Central memory CD8-positive, alpha-beta T cell (primary cell): Measurements from ENCODE around the gene ACP6.

Experiments
- ATAC-seq: fragments of 150-1000 bp; cut with Tn5 transposase; replicated peaks from 2 replicates; pipeline ENCODE4 v1.10.0; 2022; ENCODE audit warnings: mild to moderate bottlenecking, moderate FRiP score, moderate number of reproducible peaks; ENCODE audit not compliant: poor library complexity, severe bottlenecking; ENCODE audit errors: extremely low read depth
- DNase-seq, 2 donors: peaks; one replicate each; pipeline ENCODE4 v3.0.0; 2021; ENCODE audit warnings: low spot score in 2 of 2
- H3K27ac Mint-ChIP-seq: one replicate; pipeline ENCODE4 v1.8.0; 2022; ENCODE audit warnings: low read depth, mild to moderate bottlenecking, moderate library complexity, mixed read lengths
- H3K27me3 Mint-ChIP-seq: one replicate; pipeline ENCODE4 v1.8.0; 2022; ENCODE audit warnings: mixed read lengths
- H3K36me3 Mint-ChIP-seq: one replicate; pipeline ENCODE4 v1.8.0; 2022; ENCODE audit warnings: mild to moderate bottlenecking, moderate library complexity, mixed read lengths; ENCODE audit not compliant: insufficient read depth
- H3K4me1 Mint-ChIP-seq: one replicate; pipeline ENCODE4 v1.8.0; 2022; ENCODE audit warnings: mixed read lengths
- H3K4me3 Mint-ChIP-seq: one replicate; pipeline ENCODE4 v1.8.0; 2022; ENCODE audit warnings: mild to moderate bottlenecking, moderate library complexity, mixed read lengths
- H3K9me3 Mint-ChIP-seq: one replicate; pipeline ENCODE4 v1.8.0; 2022; ENCODE audit warnings: mixed read lengths

Gene ACP6

DNA sequence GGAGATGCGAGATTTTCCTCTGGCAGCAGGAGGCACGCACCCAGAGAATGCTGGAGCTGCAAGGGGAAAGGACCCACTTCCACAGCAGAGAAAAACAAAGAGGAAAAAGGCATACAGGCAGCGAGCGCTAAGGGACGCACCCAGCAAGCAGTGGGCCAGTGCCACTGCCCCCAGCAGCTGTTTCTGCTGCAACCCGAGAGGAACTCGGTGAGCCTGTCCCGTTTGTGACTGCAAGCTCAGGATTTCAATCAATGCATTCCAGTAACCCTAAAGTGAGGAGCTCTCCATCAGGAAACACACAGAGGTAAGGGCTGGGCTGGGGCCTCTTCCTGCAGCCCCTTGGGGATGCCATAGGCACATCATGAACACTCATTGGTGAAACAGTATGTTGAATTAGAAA, 58.7 kb downstream of the ACP6 start:
- Mint-ChIP-seq H3K4me3 (no peak overlapping the region), H3K27ac (no peak overlapping the region)
- no peak for ATAC-seq

DNA sequence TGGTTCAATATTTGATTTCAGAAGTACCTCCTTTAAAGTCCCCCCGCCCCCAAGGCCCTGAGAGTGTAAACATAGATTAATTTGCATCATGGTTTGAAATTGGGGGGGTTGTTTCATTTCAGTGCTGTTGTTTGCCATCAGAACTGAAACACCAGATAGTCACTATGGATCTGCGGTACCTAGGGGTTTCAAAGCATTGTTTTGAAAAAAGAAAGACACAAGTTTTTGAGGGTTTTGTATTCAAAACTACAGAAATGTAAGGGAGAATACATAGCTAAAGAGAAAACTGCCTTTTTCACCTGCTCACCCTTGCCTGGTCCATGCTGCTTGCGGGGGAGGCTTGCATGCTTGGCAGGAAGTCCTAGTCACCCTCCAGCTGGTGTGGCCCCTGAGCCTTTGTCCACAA, 59.3 kb downstream of the ACP6 start:
- H3K36me3 Mint-ChIP-seq, result peaks cover 1% of the 10 kb centered on the region

More for the DNA sequence above, 58.7 kb downstream of the ACP6 start:
- H3K4me1 Mint-ChIP-seq, result no peaks in the 10 kb centered on the region
- no peaks in the 10 kb centered on the region for H3K27me3 Mint-ChIP-seq
- DNase-seq, result no peak
- H3K9me3 Mint-ChIP-seq, result no peaks in the 10 kb centered on the region
- peaks cover 1% of the 10 kb centered on the region for H3K36me3 Mint-ChIP-seq

DNA sequence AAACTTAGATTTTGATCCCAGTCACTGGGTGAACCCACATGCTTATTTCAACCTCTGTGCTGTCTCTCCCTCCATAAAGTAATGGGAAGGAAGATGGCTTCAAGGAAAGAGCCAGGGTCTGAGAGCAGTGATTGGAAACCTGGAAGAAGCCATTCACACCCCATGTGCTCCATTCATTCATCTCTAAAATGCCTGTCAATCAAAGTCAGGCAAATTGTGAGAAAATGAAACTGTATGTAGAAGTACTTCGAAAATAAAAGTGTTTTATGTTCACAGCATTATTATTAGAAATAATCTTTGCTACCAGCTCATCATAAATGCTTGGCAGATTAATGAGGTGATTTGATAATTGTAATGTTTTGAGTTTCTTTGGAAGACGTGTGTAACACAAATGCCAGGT, 61.0 kb downstream of the ACP6 start:
- Mint-ChIP-seq H3K4me3 (no peak overlapping the region), H3K27me3 (no peaks in the 10 kb centered on the region), H3K4me1 (no peaks in the 10 kb centered on the region), H3K27ac (no peak overlapping the region), H3K36me3 (peaks cover 1% of the 10 kb centered on the region), H3K9me3 (no peaks in the 10 kb centered on the region)
- DNase-seq (no peak), ATAC-seq (no peak)

More for the DNA sequence above, 59.3 kb downstream of the ACP6 start:
- H3K4me1 Mint-ChIP-seq, result no peaks in the 10 kb centered on the region
- H3K4me3 Mint-ChIP-seq, result no peak overlapping the region
- no peak overlapping the region for H3K27ac Mint-ChIP-seq
- DNase-seq (no peak), ATAC-seq (no peak)
- no peaks in the 10 kb centered on the region for H3K27me3 Mint-ChIP-seq
- H3K9me3 Mint-ChIP-seq, result no peaks in the 10 kb centered on the region

DNA sequence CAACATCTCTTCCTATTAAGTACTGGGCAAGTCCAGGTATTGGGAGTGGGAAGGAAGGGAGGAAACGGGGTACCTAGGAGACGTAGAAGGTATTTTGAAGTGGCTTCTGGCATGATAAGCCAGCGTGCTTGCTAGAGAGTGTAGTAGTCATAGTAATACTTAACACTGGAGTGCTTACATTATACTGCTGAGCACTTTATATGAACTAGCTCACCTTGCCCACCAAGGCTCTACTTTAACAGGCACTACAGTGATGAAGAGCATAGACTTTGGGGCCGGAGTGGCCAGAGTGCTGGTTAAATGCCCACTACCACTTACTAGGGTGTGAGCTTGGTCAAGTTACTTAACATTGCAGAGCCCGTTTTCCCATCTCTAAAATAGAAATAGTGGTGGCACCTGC, 61.7 kb downstream of the ACP6 start:
- peaks cover 1% of the 10 kb centered on the region for H3K36me3 Mint-ChIP-seq
- H3K27ac Mint-ChIP-seq, result no peak overlapping the region

DNA sequence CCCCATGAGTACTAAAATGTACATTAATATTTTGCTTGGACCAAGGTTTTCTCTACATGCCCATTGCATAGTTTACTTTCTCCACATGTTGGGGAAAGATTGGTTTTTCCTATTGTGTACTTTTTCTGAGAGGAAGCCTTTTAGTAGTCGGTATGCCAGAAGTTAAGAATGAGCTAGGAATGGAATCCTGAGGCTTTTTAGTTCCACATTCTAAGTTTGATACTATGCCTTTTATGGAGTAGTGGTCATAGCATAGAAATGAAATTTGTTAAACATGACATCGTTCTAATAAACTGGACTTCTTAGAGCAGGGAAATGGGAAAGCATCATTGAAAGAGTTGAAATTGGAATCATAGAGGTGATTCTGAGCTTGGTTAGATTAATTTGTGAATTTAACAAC, 64.7 kb downstream of the ACP6 start:
- Mint-ChIP-seq H3K4me1 (peaks cover 9% of the 10 kb centered on the region), H3K9me3 (no peaks in the 10 kb centered on the region), H3K36me3 (no peaks in the 10 kb centered on the region), H3K4me3 (no peak overlapping the region), H3K27me3 (no peaks in the 10 kb centered on the region), H3K27ac (no peak overlapping the region)
- DNase-seq (no peak), ATAC-seq (no peak)

More for the DNA sequence above, 61.7 kb downstream of the ACP6 start:
- no peaks in the 10 kb centered on the region for H3K9me3 Mint-ChIP-seq
- ATAC-seq, result no peak
- no peaks in the 10 kb centered on the region for H3K27me3 Mint-ChIP-seq
- H3K4me1 Mint-ChIP-seq, result no peaks in the 10 kb centered on the region
- no peak for DNase-seq
- no peak overlapping the region for H3K4me3 Mint-ChIP-seq

DNA sequence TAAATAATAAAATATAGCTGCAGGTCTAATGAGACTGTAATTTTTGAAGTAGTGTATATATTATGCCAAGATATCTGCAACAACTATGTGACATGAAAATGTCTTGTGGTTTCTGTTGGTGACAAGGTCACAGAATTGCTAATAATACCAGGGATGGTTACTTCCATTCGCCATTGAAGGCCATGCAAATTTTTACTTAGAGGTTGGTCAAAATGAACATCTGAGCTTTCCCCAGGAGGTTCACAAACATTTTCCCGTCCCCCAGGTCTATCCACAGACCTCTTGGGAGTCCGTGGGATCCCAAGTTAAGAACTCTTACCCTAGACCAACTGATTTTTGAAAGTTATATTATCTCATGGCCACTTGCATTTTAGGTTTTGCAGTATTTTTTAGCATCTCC, 66.3 kb downstream of the ACP6 start:
- H3K9me3 Mint-ChIP-seq, result no peaks in the 10 kb centered on the region
- no peak overlapping the region for H3K27ac Mint-ChIP-seq
- DNase-seq (no peak), ATAC-seq (no peak)
- peaks cover 16% of the 10 kb centered on the region for H3K4me1 Mint-ChIP-seq
- no peak overlapping the region for H3K4me3 Mint-ChIP-seq
- no peaks in the 10 kb centered on the region for H3K27me3 Mint-ChIP-seq
- H3K36me3 Mint-ChIP-seq, result peaks cover 2% of the 10 kb centered on the region

DNA sequence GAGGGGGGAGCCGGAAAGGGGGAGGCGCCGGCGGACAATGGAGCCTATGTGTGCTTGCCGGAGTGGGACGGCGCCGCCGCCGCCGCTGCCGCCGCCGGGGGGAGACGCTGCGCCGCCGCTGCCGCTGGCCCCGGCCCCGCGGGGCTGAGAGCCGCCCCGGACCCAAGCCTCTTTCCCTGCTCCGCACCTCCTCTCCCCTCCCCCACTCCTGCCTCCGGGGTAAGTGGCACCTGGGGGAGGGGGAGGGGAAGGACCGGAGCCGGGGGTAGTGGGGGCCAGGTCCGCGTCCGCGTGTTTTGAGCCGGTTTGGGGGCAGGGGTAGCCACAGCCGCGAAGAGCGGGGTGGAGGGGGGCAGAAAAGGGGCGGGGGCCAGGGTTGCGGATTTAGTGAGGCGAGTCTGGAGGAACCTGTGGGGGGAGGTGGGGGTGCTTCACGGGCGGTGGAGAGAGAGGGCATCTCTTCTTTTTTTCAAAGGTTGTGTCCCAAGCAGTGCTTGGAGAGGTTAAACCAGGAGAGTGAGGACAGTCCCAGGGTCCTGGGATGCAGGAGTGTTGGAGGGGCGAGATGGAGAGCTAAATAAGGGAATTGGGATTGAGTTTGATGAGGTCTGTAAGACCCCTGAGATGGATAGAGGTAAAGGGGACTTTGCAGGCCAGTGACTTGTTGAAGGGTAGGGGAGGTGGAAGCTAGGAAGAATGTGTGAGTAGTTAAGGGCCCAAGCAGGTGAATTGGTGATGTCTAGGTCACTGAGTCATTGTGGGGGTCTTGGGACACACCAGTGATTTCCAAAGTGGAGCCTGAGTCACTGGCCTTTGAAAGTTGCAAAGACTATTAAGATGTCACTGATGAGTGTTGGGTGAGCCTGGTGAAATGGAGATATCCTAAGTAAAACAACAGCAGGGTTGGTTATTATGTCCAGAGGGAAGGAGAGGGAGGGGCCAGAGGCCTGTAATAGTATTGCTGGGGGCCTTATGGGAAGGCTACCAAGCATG, 69.9 kb downstream of the ACP6 start:
- peaks cover 23% of the 10 kb centered on the region for H3K4me1 Mint-ChIP-seq
- DNase-seq (no peak), ATAC-seq (no peak)
- H3K36me3 Mint-ChIP-seq, result peaks cover 4% of the 10 kb centered on the region
- H3K27me3 Mint-ChIP-seq, result no peaks in the 10 kb centered on the region
- peak overlapping the region; percentile 86 for H3K4me3 Mint-ChIP-seq
- H3K9me3 Mint-ChIP-seq, result no peaks in the 10 kb centered on the region
- H3K27ac Mint-ChIP-seq, result peak overlapping the region; percentile 4

DNA sequence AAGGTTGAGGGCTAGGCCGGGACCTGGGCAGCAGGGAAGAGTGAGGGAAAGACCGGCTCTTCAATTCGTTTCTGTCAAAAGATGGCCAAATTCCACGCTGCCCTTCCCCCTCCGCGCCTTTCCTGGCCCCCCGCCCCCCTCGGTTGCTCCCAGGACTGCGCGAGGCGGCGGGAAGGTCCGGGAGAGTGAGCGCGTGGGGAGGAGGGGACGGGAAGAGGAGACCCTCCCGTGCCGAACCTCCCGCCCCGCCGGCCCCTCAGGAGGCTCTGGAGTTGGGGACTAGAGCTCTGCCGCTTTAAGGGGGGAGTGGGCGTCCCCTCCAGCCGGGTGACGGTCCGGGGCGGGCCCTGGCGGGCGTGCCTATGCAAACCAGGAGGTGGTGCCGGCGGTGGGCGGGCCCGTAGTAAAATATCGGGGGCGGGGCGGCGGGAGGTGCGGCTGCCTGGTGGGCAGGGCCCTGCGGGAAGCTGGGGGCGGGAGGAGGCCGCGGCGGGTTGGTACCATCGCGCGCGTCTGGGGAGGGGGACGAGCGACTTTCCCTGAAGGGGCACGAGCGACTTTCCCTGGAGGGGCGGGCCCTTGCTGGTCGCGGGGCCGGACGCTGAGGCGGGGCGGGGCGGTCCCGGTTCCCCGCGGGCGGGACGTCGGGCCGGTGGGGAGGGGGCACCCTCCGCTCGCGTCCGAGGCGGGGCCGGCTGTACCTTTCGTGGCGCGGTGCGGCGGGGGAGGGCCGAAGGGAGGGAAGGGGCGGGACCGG, 70.8 kb downstream of the ACP6 start:
- Mint-ChIP-seq H3K4me1 (peaks cover 23% of the 10 kb centered on the region), H3K9me3 (no peaks in the 10 kb centered on the region), H3K36me3 (peaks cover 4% of the 10 kb centered on the region), H3K27me3 (no peaks in the 10 kb centered on the region), H3K4me3 (peak overlapping the region; percentile 86), H3K27ac (peak overlapping the region; percentile 29)
- DNase-seq (peak; percentile 83 to 89), ATAC-seq (peak; percentile 87)

DNA sequence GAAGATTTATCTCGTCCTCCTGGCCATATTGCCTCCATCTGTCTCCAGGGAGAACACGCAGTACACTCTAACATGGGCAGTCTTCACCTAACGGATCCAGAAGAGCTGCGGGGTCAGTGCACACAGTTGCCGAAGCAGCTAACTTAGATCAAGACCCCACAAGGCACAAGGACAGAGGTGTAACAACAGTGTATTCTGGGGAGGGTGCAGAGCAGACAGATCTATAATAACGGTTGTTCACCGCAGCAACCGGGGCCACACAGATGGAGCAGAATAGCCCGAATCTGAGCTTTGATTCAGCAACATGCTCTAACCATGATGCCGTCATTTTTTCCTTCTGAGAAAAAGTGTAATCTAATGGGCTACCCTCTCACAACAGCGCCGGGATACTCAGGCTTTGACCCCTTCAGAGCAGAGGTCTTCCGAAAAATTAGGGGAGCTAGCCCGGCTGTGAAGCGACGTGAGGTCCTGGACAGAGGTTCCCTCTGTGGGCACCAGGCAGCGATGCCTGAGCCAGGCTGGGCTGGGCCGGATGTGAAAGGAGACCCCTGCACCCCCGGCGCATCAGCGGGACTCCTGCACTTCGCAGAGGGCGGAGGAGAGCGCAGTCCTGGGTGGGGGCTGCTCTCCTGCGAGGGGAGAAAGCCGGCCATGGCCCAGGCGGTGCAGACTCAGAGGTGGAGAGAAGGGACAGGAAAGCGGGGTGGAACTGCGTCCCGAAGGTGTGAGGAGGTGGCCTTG, 71.5 kb downstream of the ACP6 start:
- no peak for ATAC-seq
- Mint-ChIP-seq H3K36me3 (peaks cover 4% of the 10 kb centered on the region), H3K9me3 (no peaks in the 10 kb centered on the region), H3K4me3 (peak overlapping the region; percentile 86), H3K27me3 (no peaks in the 10 kb centered on the region), H3K4me1 (peaks cover 23% of the 10 kb centered on the region), H3K27ac (peak overlapping the region; percentile 29)
- DNase-seq, result no peak

DNA sequence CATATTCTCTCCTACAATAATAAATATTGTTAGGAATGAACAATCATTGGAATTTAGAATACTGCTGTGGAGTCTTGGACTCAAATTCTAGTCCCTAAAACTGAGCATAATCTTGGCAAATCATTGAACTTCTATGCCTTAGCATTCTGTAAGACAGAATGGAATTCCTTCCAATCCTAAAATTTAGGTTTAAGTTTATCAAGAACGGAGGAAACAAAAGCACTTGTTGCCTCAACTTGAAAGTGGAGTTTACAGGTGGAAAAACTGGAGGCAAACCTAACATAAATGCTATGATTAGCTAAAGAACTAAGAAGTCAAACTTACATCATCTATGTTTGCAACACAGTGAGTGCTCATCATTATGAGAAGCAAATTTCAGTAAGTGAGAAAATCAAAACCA, 73.3 kb downstream of the ACP6 start:
- Mint-ChIP-seq H3K4me1 (peaks cover 23% of the 10 kb centered on the region), H3K9me3 (no peaks in the 10 kb centered on the region), H3K27me3 (no peaks in the 10 kb centered on the region), H3K27ac (no peak overlapping the region), H3K36me3 (peaks cover 4% of the 10 kb centered on the region), H3K4me3 (no peak overlapping the region)
- DNase-seq (no peak), ATAC-seq (no peak)
